HG02763 (cell line): ENCODE measurements around the gene NPTX1.

ENCODE experiments used
- ATAC-seq: cut with Tn5 transposase; IDR thresholded peaks from one replicate; pipeline ENCODE4 v1.9.1; 2021; ENCODE audit warnings: mild to moderate bottlenecking, moderate library complexity; ENCODE audit not compliant: unreplicated experiment

The NPTX1 gene

GRCh38 chr17:80504686-80505413 lies 28.4 kb upstream of the NPTX1 start:
- no peak for ATAC-seq

- no peak for ATAC-seq
Measured at GRCh38 chr17:80503921-80504320, 27.5 kb upstream of the NPTX1 start.

GRCh38 chr17:80503031-80503430 lies 26.6 kb upstream of the NPTX1 start:
- ATAC-seq = no peak

- no peak for ATAC-seq
Measured at GRCh38 chr17:80502578-80502877, 26.1 kb upstream of the NPTX1 start.

- ATAC-seq = no peak
Measured at GRCh38 chr17:80501741-80502577, 25.6 kb upstream of the NPTX1 start.

GRCh38 chr17:80499961-80500665 lies 23.7 kb upstream of the NPTX1 start:
- ATAC-seq = no peak

GRCh38 chr17:80499560-80499959 lies 23.2 kb upstream of the NPTX1 start:
- ATAC-seq = no peak

- no peak for ATAC-seq
Measured at GRCh38 chr17:80498920-80499410, 22.6 kb upstream of the NPTX1 start.

- no peak for ATAC-seq
Measured at GRCh38 chr17:80498242-80498919, 22.0 kb upstream of the NPTX1 start.

GRCh38 chr17:80497726-80498241 lies 21.4 kb upstream of the NPTX1 start:
- no peak for ATAC-seq

GRCh38 chr17:80494547-80494946 lies 18.1 kb upstream of the NPTX1 start:
- ATAC-seq = no peak

- ATAC-seq = no peak
Measured at GRCh38 chr17:80492343-80493136, 16.1 kb upstream of the NPTX1 start.

GRCh38 chr17:80491478-80492342 lies 15.3 kb upstream of the NPTX1 start:
- no peak for ATAC-seq

GRCh38 chr17:80487511-80487910 lies 11.1 kb upstream of the NPTX1 start:
- no peak for ATAC-seq

- ATAC-seq = no peak
Measured at GRCh38 chr17:80486692-80487091, 10.3 kb upstream of the NPTX1 start.

GRCh38 chr17:80485846-80486245 lies 9.4 kb upstream of the NPTX1 start:
- ATAC-seq = no peak

- no peak for ATAC-seq
Measured at GRCh38 chr17:80482555-80483308, 6.3 kb upstream of the NPTX1 start.

- ATAC-seq = no peak
Measured at GRCh38 chr17:80482058-80482318, 5.6 kb upstream of the NPTX1 start.
